Neural cell (in vitro differentiated cells): ENCODE data around the gene CNKSR2. TPM values are rescaled to one million over a fixed set of nuclear protein-coding genes. Genes with fewer than 3 reads are reported as not detected.

ENCODE experiments used
- H2AFZ ChIP-seq: fragments of 200-600, 300-800 bp; sonication (generic), shearing (Covaris generic); 2 replicates; pipeline ENCODE4 v1.6.0; 2014; ENCODE audit warnings: low read depth, mild to moderate bottlenecking, antibody characterized with exemption, low read length, moderate library complexity
- H3F3A ChIP-seq: fragments of 200-600 bp; shearing (Covaris generic); 2 replicates; pipeline ENCODE4 v1.6.1; 2016; ENCODE audit warnings: mild to moderate bottlenecking, moderate library complexity, mixed read lengths, antibody characterized with exemption, low read length; ENCODE audit not compliant: insufficient read depth, poor library complexity, severe bottlenecking
- H3K27ac ChIP-seq: fragments of 200-600, 300-800 bp; sonication (generic), shearing (Covaris generic); 2 replicates; pipeline ENCODE4 v1.5.1; 2014; ENCODE audit warnings: mild to moderate bottlenecking, low read length, moderate library complexity
- H3K27me3 ChIP-seq: fragments of 300-800, 200-600 bp; sonication (generic), shearing (Covaris generic); 2 replicates; pipeline ENCODE4 v1.6.0; 2014; ENCODE audit warnings: mild to moderate bottlenecking, low read depth, low read length, moderate library complexity; ENCODE audit not compliant: insufficient read depth
- H3K36me3 ChIP-seq: fragments of 300-800, 200-600 bp; sonication (generic), shearing (Covaris generic); 2 replicates; pipeline ENCODE4 v1.5.1; 2014; ENCODE audit warnings: mild to moderate bottlenecking, antibody characterized with exemption, low read length, moderate library complexity; ENCODE audit not compliant: insufficient read depth
- H3K4me2 ChIP-seq: fragments of 300-800, 200-600 bp; sonication (generic), shearing (Covaris generic); 2 replicates; pipeline ENCODE4 v1.6.0; 2014; ENCODE audit warnings: mild to moderate bottlenecking, low read length
- H3K4me3 ChIP-seq: fragments of 300-800, 200-600 bp; sonication (generic), shearing (Covaris generic); 2 replicates; pipeline ENCODE4 v1.5.1; 2014; ENCODE audit warnings: mild to moderate bottlenecking, low read length, moderate library complexity
- H3K79me2 ChIP-seq: fragments of 200-600 bp; shearing (Covaris generic); replicated peaks from 2 replicates; pipeline ENCODE4 v1.6.0; 2014; ENCODE audit warnings: mild to moderate bottlenecking, low read length, moderate library complexity; ENCODE audit not compliant: insufficient read depth
- H3K9ac ChIP-seq: fragments of 300-800, 200-600 bp; sonication (generic), shearing (Covaris generic); 2 replicates; pipeline ENCODE4 v1.6.1; 2016; ENCODE audit warnings: mild to moderate bottlenecking, low read length, mixed read lengths
- H3K9me2 ChIP-seq: fragments of 200-600 bp; shearing (Covaris generic); 2 replicates; pipeline ENCODE4 v1.6.1; 2016; ENCODE audit warnings: mild to moderate bottlenecking, low read length, mixed read lengths; ENCODE audit not compliant: insufficient read depth
- H3K9me3 ChIP-seq: fragments of 200-600, 300-800 bp; sonication (generic), shearing (Covaris generic); 2 replicates; pipeline ENCODE4 v1.6.1; 2016; ENCODE audit warnings: mild to moderate bottlenecking, mixed run types, low read length, moderate library complexity, mixed read lengths
- H4K20me1 ChIP-seq: fragments of 200-600 bp; shearing (Covaris generic); 2 replicates; pipeline ENCODE4 v1.6.1; 2016; ENCODE audit warnings: mild to moderate bottlenecking, mixed run types; ENCODE audit not compliant: insufficient read depth
- CTCF ChIP-seq: fragments of 450-650 bp; IDR thresholded peaks from 2 replicates; pipeline ENCODE4 v1.5.1; 2014; ENCODE audit warnings: antibody characterized with exemption, mild to moderate bottlenecking, moderate library complexity; ENCODE audit not compliant: poor library complexity, severe bottlenecking
- EP300 ChIP-seq: fragments of 450-650 bp; conservative IDR thresholded peaks from 2 replicates; pipeline ENCODE4 v1.6.1; 2014; ENCODE audit warnings: antibody characterized with exemption, mild to moderate bottlenecking, moderate library complexity; ENCODE audit not compliant: poor library complexity, severe bottlenecking
- EZH2 ChIP-seq: fragments of 200-600, 300-800 bp; shearing (Covaris generic), sonication (generic); IDR thresholded peaks from 2 replicates; pipeline ENCODE4 v1.6.1; 2014; ENCODE audit warnings: antibody characterized with exemption, low read length, borderline replicate concordance, mild to moderate bottlenecking; ENCODE audit not compliant: insufficient read depth, poor library complexity, severe bottlenecking
- MXI1 ChIP-seq: fragments of 450-650 bp; conservative IDR thresholded peaks from 2 replicates; pipeline ENCODE4 v1.6.1; 2014; ENCODE audit warnings: antibody characterized with exemption, mild to moderate bottlenecking; ENCODE audit not compliant: poor library complexity, severe bottlenecking
- POLR2AphosphoS5 ChIP-seq: IDR thresholded peaks from 2 replicates; pipeline ENCODE4 v1.6.1; 2012
- RAD21 ChIP-seq: fragments of 450-650 bp; conservative IDR thresholded peaks from 2 replicates; pipeline ENCODE4 v1.6.1; 2014; ENCODE audit warnings: antibody characterized with exemption, mild to moderate bottlenecking, moderate library complexity
- REST ChIP-seq: IDR thresholded peaks from 2 replicates; pipeline ENCODE4 v1.6.1; 2012; ENCODE audit warnings: borderline replicate concordance
- SMC3 ChIP-seq: fragments of 450-650 bp; conservative IDR thresholded peaks from 2 replicates; pipeline ENCODE4 v1.6.1; 2014; ENCODE audit warnings: antibody characterized with exemption, mild to moderate bottlenecking, moderate library complexity; ENCODE audit not compliant: poor library complexity
- TAF1 ChIP-seq: IDR thresholded peaks from 2 replicates; pipeline ENCODE4 v1.6.1; 2012; ENCODE audit warnings: low read depth
- polyA plus RNA-seq: library from polyadenylated mRNA; depleted of rRNA; stranded (reverse); fragments of >200 nt; gene quantifications from 2 replicates; pipeline ENCODE4 v1.2.3, GENCODE V29; 2014

CNKSR2 gene
- polyA plus RNA-seq, 1 donor from 2014 or later: 31.1 TPM

- no peaks in the 10 kb centered on the region for H3K9me3 ChIP-seq
- TF ChIP-seq EZH2: no peak
- TF ChIP-seq TAF1: no peak
- no peak for TF ChIP-seq POLR2AphosphoS5
- no peak for TF ChIP-seq MXI1
- no peak for TF ChIP-seq RAD21
- no peak for TF ChIP-seq EP300
- TF ChIP-seq SMC3: no peak
- TF ChIP-seq REST: no peak
- no peak for TF ChIP-seq CTCF
- no peaks in the 10 kb centered on the region for H3F3A ChIP-seq
- H3K27me3 ChIP-seq: no peaks in the 10 kb centered on the region
- H3K4me3 ChIP-seq: no peak overlapping the region
- H2AFZ ChIP-seq: no peak overlapping the region
- H3K4me2 ChIP-seq: no peak overlapping the region
- H4K20me1 ChIP-seq: no peaks in the 10 kb centered on the region
- no peak overlapping the region for H3K27ac ChIP-seq
- H3K9me2 ChIP-seq: no peaks in the 10 kb centered on the region
- H3K9ac ChIP-seq: no peak overlapping the region
- no peaks in the 10 kb centered on the region for H3K36me3 ChIP-seq
- no peaks in the 10 kb centered on the region for H3K79me2 ChIP-seq
Measured at GRCh38 chrX:21683941-21684340, 309.7 kb downstream of the CNKSR2 start.

- no peak overlapping the region for H3K27ac ChIP-seq
- H3K36me3 ChIP-seq: no peaks in the 10 kb centered on the region
- H3K27me3 ChIP-seq: no peaks in the 10 kb centered on the region
- no peaks in the 10 kb centered on the region for H3K9me2 ChIP-seq
- TF ChIP-seq RAD21 (no peak), POLR2AphosphoS5 (no peak), MXI1 (no peak), CTCF (no peak), EZH2 (no peak), EP300 (no peak), REST (no peak), TAF1 (no peak), SMC3 (no peak)
- H3K9me3 ChIP-seq: no peaks in the 10 kb centered on the region
- H3F3A ChIP-seq: no peaks in the 10 kb centered on the region
- no peak overlapping the region for H3K4me2 ChIP-seq
- no peak overlapping the region for H3K9ac ChIP-seq
- H4K20me1 ChIP-seq: no peaks in the 10 kb centered on the region
- H2AFZ ChIP-seq: no peak overlapping the region
- H3K79me2 ChIP-seq: no peaks in the 10 kb centered on the region
- no peak overlapping the region for H3K4me3 ChIP-seq
Measured at GRCh38 chrX:21691512-21692018, 317.3 kb downstream of the CNKSR2 start.
